ENCODE results near the gene JAKMIP1. TPM values are rescaled to one million over a fixed set of nuclear protein-coding genes. Genes with fewer than 3 reads are reported as not detected.

Gene JAKMIP1
- total and polyA plus RNA-seq, 2 of the 13 experiments (the other 11 are each of a cell fraction or from before 2014, with no cell fraction given): not detected

DNA sequence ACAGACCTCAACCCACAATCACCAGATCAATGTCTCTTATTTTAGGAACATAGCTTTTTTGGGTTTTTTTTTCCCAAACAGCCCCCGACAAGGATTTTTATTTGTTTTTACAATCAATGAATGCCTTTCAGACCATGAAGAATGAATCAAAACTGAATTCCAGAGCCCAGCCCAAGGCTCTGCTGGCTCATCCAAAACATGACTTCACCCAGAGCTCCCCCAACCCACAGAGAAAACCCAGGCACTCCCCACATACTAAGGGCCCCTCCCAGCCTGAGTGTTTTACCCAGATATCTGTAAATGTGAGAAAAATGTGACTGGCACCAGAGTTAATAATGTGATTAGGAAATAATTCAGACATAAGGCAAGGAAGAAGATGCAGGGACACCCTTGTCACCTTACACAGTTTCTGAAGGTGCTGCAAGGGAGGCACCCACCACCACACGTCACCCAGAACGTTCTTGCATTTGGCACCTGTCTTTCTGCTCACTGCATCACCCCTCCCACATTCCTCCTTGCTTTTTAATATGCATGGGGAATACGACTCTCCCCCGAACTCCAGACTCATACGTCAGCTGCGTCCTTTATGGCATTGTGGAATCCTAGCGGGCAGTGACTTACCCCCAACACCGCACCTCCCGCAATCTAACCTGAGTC, 134.3 kb downstream of the JAKMIP1 start:
- in situ Hi-C loops (cut with HindIII; ENCODE audit: extremely low pct_ligation_motif_present, low pct_unique_long_range_greater_than_20kb): no loop called here
- Histone ChIP-seq H3K4me2 (ENCODE audit: low read depth, low read length) (no peak overlapping the region), H3K4me3 (replicated peaks in 1 of 3; ENCODE audit: insufficient read depth in 1 of 3, low read depth in 2 of 3, low read length in 3 of 3) (no peak overlapping the region), H3K4me1 (ENCODE audit: insufficient read depth, low read length) (no peaks in the 10 kb centered on the region), H3K9ac (ENCODE audit: insufficient read depth, low read depth, low read length) (no peak overlapping the region), H3K79me2 (ENCODE audit: insufficient read depth, low read length) (no peaks in the 10 kb centered on the region), H3K27ac (ENCODE audit: extremely low read length, insufficient read depth, low read length) (no peak overlapping the region), H3K36me3 (replicated peaks in 1 of 2; ENCODE audit: control insufficient read depth in 1 of 2, insufficient read depth in 2 of 2, low read length in 2 of 2) (no peaks in the 10 kb centered on the region), H3K9me3 (ENCODE audit: low read length) (peaks cover 2% of the 10 kb centered on the region; the same call in 1 of the 2 replicates), H3K27me3 (ENCODE audit: control insufficient read depth in 1 of 2, insufficient read depth in 2 of 2, low read length in 2 of 2) (peaks cover 0 to 23% of the 10 kb centered on the region in 2 experiments; a peak in 4 of 5 replicates), H4K20me1 (ENCODE audit: insufficient read depth, low read length) (no peaks in the 10 kb centered on the region), H2AFZ (ENCODE audit: low read length) (no peak overlapping the region)
- BruUV-seq (replicated peaks): no TSS peak
- FAIRE-seq (no peak), DNase-seq (ENCODE audit: low spot score) (no peak), ATAC-seq (no peak)
- intact Hi-C loops (cut with micrococcal nuclease; ENCODE audit: unreplicated experiment): no loop called here
- TF ChIP-seq ZNF432 (CRISPR knock-in tag; IDR thresholded peaks at IDR 0.05; ENCODE audit: borderline replicate concordance) (no peak), FOXC1 (CRISPR knock-in tag; IDR thresholded peaks at IDR 0.05; ENCODE audit: borderline replicate concordance) (no peak), NCOA5 (CRISPR knock-in tag; IDR thresholded peaks at IDR 0.05) (no peak), BCL6 (CRISPR knock-in tag; IDR thresholded peaks at IDR 0.05) (no peak), RNF219 (CRISPR knock-in tag; IDR thresholded peaks at IDR 0.05) (no peak)
- 41% methylated on average over 10 of the region's 10 CpGs for WGBS (ENCODE audit: low lambda C conversion rate)
- CTCF ChIA-PET (ENCODE audit: low intra/inter-chr PET ratio, low total read pairs): no interaction called here
- POLR2A ChIA-PET: no interaction called here

DNA sequence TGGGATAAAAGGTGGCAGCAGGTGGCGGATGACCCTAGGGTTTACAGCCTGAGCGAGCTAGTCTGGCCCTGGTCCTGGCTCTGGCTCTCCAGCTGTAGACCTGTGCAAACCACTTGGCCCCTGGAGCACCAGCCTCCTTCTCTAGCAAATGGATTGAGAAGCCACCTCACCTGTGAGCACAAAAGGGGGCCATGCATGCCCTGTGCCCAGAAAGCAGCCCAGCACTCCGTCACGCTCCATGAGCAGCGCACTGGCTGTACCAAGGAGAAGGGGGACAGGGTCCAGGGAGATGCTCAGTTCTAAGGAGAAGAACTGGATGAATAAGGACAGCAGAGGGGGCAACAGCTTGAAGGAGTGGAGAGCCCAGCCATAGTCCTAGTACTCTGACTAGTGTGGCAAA, 135.2 kb downstream of the JAKMIP1 start:
- no peak overlapping the region for H3K4me2 ChIP-seq (ENCODE audit: low read depth, low read length)
- peaks cover 11% of the 10 kb centered on the region; the same call in 1 of the 2 replicates for H3K9me3 ChIP-seq (ENCODE audit: low read length)
- 18% methylated on average over 5 of the region's 5 CpGs for WGBS (ENCODE audit: low lambda C conversion rate)
- H3K27me3 ChIP-seq (ENCODE audit: control insufficient read depth in 1 of 2, insufficient read depth in 2 of 2, low read length in 2 of 2): peaks cover 0 to 22% of the 10 kb centered on the region in 2 experiments; a peak in 4 of 5 replicates
- intact Hi-C loops (cut with micrococcal nuclease; ENCODE audit: unreplicated experiment) (no loop called here), in situ Hi-C loops (cut with HindIII; ENCODE audit: extremely low pct_ligation_motif_present, low pct_unique_long_range_greater_than_20kb) (no loop called here)
- no peak overlapping the region for H3K27ac ChIP-seq (ENCODE audit: extremely low read length, insufficient read depth, low read length)
- ATAC-seq: no peak
- DNase-seq (ENCODE audit: low spot score): no peak
- H3K9ac ChIP-seq (ENCODE audit: insufficient read depth, low read depth, low read length): no peak overlapping the region
- H4K20me1 ChIP-seq (ENCODE audit: insufficient read depth, low read length): no peaks in the 10 kb centered on the region
- FAIRE-seq: no peak
- H2AFZ ChIP-seq (ENCODE audit: low read length): no peak overlapping the region
- H3K79me2 ChIP-seq (ENCODE audit: insufficient read depth, low read length): no peaks in the 10 kb centered on the region
- H3K36me3 ChIP-seq (replicated peaks in 1 of 2; ENCODE audit: control insufficient read depth in 1 of 2, insufficient read depth in 2 of 2, low read length in 2 of 2): no peaks in the 10 kb centered on the region
- ChIA-PET CTCF (ENCODE audit: low intra/inter-chr PET ratio, low total read pairs) (no interaction called here), POLR2A (no interaction called here)
- BruUV-seq (replicated peaks): no TSS peak
- H3K4me3 ChIP-seq (replicated peaks in 1 of 3; ENCODE audit: insufficient read depth in 1 of 3, low read depth in 2 of 3, low read length in 3 of 3): no peak overlapping the region
- H3K4me1 ChIP-seq (ENCODE audit: insufficient read depth, low read length): no peaks in the 10 kb centered on the region
- TF ChIP-seq, protein P1, sequence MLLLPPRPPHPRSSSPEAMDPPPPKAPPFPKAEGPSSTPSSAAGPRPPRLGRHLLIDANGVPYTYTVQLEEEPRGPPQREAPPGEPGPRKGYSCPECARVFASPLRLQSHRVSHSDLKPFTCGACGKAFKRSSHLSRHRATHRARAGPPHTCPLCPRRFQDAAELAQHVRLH (CRISPR knock-in tag; IDR thresholded peaks at IDR 0.05; ENCODE audit: borderline replicate concordance, low read depth): no peak
- TF ChIP-seq TGIF2 (CRISPR knock-in tag; IDR thresholded peaks at IDR 0.05): no peak
- no peak for TF ChIP-seq TBL1XR1 (IDR thresholded peaks at IDR 0.05; ENCODE audit: borderline replicate concordance, low read length, partially characterized antibody)
- no peak for TF ChIP-seq MXI1 (IDR thresholded peaks at IDR 0.05; ENCODE audit: borderline replicate concordance, low read depth, low read length)
- no peak for TF ChIP-seq ZNF501 (CRISPR knock-in tag; IDR thresholded peaks at IDR 0.05)
- TF ChIP-seq HDAC6 (IDR thresholded peaks at IDR 0.05; ENCODE audit: low read depth, low read length): no peak
- no peak for TF ChIP-seq IRF1 (CRISPR knock-in tag; IDR thresholded peaks at IDR 0.05; ENCODE audit: low read depth)
